SK-MEL-5 (cell line): Measurements from ENCODE around the gene CKS1B. TPM values are rescaled to one million over a fixed set of nuclear protein-coding genes. Genes with fewer than 3 reads are reported as not detected.
A peak's percentile ranks its signal among the peaks of the same experiment; 100 is the strongest.

Experiments used
- DNase-seq: peaks from one replicate; pipeline ENCODE4 v3.0.0-alpha.2; 2016; ENCODE audit warnings: low read depth, low spot score
- in situ Hi-C: cut with HindIII; loops from 2 replicates; pipeline ENCODE4 v1.10.0; 2016; ENCODE audit warnings: low sequenced_read_pairs, high pct_unique_total_duplicates, low pct_unique_long_range_greater_than_20kb
- polyA plus RNA-seq, 2 experiments: library from polyadenylated mRNA; depleted of rRNA; stranded (reverse); fragments of >200 nt; gene quantifications; 2 replicates each; pipeline ENCODE4 v1.2.3, GENCODE V29; 2015
- total RNA-seq: library from RNA; depleted of rRNA; stranded (reverse); fragments of >200 nt; shearing (Covaris generic); gene quantifications from 2 replicates; pipeline ENCODE4 v1.2.3, GENCODE V29; 2014; rRNA removed

CKS1B gene
- total RNA-seq = 122 and 157 TPM in 2 replicates
- polyA plus RNA-seq (2015; cell fraction: cytosol; rRNA removed) = 114 and 176 TPM in 2 replicates
- polyA plus RNA-seq (2015; cell fraction: nucleus; rRNA removed) = 45.6 and 61.6 TPM in 2 replicates

DNA sequence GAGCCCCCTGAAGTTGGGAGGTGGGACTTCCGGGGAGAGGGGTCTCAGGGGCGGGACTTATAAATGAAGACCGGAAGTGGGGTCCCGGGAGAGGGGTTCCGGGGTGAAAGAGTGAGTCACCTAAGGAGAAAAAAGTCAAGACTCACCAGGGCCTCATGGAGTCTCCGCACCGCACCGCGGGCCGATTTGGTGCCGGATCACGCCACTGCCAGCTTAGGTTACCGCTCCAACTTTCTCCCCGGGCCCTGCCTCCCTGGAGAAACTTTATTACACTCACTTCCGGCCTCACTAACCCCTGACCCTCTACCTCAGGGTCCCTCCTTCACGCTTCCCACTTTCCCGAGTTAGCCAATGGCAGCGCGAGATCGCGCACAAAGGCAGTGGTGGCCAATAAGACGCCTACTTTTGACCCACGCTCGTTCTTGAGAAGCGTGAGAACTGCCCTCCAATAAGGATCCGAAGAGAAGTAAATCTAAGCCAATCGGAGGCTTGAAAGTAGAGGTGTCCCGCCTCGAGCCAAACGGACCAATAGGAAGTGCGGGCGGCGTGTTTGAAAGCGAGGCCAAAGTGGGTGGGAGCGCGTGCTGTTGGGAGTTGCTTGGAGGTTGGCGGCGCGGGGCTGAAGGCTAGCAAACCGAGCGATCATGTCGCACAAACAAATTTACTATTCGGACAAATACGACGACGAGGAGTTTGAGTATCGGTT is at the start of gene CKS1B:
Gene CKS1B (plus strand): TSS at position 580 of the 706 bp plus-strand sequence. CDS start 65 bp downstream, at position 645.
- peak; percentile 100 for DNase-seq
- in situ Hi-C loops = no loop called here

DNA sequence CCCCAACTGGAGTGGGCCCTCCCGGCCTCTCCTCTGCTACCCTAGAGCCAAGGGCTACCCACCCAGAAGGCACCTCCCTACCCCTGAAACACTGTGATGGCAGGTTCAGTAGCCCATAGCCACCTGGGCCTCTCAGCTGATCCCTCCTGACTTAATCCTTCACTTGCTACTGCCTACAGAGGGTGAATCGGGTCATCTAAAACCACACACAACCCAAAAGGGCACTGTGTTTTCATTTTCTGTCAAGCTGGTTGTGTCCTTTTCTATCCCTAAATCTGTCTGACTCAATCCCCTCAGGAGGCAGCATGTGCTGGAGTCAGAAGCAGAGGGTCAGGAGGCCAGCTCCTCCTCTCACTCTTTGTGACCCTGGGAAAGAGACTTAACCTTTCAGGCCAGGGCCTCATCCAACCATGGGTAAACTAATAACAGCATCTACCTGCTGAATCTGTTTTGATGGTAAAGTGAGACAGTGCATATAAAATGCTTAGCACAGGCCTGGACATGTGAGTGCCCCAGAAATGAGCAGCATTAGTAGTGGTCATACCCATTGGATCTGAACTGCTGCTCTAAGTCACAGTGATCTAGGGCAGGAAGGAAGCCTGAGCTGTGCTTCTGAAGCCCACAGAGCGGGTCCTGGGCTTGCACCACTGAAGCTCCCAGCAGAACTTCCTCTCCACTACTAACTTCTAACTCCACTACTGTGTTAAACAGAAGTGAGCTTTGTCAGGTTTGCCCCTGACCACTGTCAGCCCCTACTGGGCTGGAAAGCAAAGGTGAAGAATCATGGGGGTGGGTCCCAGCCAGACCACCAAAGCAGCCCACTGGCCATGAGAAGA is 48.9 kb upstream of the CKS1B start:
- in situ Hi-C loops = no loop called here
- DNase-seq = no peak

DNA sequence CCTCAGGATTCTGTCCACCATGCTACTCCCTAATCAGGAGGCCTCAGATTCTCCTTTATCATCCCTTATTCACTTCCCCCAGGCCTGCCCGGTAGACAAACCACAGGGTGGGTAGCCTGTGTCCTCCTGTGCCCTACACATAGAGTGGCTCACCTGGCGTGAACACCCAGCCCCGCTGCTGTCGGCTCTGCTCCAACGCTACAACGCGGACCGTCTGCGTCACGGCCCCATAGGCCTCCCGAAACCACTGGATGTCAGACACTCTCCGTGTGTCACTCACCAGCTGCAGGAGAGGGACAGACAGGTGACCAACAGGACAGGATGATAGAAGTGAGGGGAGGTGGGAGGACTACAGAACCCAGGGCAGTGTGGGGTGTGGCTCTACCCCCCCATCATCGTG is 48.3 kb upstream of the CKS1B start:
- DNase-seq = no peak
- in situ Hi-C loops = no loop called here

DNA sequence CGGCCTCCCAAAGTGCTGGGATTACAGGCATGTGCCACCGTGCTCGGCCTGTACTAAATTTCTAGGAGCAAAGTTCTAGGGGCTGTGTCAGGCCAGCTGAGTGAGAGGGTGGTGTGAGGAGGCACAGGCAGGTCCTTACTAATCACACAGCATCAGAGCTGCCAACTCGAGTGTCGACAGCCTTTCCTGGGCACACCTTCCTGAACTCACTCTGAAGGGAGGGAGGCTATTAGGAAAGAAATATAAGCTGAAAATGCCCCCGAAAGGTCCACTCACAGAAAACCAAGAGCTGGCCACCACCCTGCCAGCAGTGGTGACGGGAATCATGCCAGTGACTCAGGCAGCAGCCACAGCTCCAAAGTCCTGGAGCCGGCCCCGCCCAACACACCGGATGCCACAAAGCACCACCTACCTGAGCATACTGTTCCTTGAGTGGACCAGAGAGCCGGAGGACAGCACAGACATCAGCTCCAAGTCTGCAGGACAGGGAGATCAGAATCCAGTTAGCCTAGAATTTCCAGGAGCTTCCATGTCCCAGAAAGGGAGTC is 42.5 kb upstream of the CKS1B start:
- in situ Hi-C loops = no loop called here

DNA sequence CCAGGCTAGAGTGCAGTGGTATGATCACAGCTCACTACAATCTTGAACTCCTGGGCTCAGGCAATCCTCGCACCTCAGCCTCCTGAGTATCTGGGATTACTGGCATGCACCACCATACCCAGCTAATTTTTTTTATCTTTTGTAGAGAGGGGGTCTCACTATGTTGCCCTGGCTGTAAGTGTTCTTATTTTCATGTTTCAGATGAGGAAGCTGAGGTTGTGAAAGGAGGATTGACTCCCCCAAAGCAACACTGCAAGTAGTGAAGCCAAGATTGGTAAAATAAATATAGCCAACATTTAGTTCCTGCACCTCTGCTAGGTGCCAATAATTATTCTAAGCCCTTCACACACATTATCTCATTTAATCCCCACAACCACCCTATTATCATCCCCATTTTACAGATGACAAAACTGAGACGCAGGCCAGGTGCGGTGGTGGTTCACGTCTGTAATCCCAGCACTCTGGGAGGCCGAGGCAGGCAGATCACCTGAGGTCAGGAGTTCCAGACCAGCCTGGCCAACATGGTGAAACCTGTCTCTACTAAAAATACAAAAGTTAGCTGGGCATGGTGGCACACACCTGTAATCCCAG is 40.0 kb upstream of the CKS1B start:
- no peak for DNase-seq
- in situ Hi-C loops = no loop called here

More for the DNA sequence above, 42.5 kb upstream of the CKS1B start:
- no peak for DNase-seq

DNA sequence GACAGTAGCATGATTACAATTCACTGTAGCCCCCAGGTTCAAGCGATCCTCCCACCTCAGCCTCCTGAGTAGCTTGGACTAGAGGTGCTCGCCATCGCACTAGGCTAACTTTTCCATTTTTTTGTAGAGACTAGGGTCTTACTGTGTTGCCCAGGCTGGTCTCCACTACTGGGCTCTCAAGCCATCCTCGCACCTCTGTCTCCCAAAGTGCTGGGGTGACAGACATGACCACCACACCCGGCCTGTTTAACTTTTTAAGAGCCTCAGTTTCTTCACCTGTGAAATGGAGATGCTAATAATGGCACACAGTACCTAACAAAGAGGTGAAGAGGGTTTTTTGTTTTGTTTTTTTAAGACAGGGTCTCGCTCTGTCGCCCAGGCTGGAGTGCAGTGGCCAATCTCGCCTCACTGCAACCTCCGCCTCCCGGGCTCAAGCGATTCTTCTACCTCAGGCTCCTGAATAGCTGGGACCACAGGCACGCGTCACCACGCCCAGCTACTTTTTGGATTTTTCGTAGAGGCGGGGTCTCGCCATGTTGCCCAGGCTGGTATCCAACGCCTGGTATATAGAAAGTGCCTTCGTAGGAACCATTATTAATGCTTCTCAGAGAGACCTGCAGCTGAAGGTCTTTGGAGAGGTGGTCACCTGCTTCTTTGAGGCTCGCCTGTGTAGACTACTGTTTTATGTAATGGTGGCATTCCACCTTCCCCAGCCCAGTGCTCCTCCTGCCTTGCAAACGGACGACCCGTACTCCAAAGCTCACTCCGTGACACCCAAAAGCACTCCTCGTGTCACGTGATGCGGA is 38.5 kb upstream of the CKS1B start:
- no peak for DNase-seq
- in situ Hi-C loops = no loop called here

DNA sequence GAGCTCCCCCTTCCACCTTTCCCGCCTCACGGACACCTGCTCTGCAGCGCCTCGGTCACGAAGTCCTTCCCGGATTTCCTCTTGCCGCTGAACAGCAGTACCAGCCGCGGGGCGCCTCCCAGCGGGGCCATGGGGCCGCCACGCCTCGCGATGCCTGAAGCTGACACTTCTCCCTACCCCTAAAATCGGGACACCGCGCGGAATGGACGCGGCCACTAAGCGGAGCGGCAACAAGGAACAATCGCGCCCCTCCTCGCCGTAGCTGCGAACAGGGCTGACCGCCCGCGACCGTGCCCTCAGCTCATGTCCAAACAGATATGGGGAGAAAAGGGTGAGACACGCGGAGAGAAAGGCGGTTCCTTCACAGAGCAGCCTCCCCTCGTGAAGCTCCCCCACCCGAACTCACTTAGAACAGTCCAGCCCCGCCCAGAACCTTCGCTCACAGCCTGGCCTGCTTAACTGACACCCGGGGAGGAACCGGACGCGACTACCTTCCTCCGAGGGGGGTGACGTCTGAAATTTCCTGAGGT is 37.9 kb upstream of the CKS1B start, which contains the start of gene PMVK:
Gene PMVK (minus strand): TSS at position 165 of the 530 bp plus-strand sequence. CDS start 34 bp downstream, at position 131.
- DNase-seq = peak; percentile 96
- in situ Hi-C loops = no loop called here

DNA sequence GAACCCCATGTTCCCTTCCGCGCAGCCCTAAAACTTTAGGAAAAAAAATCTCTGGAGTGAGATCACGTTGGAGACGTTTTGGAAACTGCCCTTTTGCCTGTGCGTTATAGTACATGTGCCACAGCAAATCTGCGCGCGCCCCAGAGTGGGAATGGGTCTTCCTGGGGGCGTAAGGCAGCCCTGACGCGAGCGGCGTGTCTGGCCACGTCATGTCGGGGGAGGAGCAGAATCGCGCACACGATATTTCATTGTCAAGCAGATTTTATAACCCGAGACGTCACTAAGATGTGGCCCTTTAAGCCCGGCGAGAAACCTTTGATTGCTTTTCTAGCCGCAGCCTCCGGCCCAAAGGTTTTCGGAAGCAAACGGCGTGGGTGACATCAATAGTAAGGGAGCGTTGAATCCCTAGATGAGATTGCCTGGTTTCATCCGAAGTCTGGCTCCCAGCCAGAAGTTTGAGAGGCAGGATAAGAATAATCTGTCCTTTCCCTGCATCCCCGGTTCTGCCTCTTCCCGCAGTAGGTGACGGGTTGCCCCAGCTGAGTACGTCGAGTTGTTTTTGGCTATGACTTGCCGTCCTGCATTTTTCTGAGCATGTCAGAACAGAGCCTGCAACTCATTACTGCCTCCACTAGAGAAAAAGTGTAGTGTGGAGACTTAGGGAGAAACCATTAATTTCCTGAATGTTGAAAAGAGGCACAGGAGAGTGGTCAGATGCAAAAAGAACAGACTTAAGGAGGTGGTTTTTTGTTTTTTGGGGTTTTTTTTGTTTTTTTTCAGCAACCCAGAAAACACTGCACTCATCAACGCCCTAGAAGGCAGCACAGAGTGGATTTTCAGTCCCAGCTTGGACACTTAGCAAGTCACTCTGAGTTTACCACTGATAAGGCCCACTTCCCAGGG is 37.1 kb upstream of the CKS1B start:
- peak; percentile 95 for DNase-seq
- in situ Hi-C loops = no loop called here

DNA sequence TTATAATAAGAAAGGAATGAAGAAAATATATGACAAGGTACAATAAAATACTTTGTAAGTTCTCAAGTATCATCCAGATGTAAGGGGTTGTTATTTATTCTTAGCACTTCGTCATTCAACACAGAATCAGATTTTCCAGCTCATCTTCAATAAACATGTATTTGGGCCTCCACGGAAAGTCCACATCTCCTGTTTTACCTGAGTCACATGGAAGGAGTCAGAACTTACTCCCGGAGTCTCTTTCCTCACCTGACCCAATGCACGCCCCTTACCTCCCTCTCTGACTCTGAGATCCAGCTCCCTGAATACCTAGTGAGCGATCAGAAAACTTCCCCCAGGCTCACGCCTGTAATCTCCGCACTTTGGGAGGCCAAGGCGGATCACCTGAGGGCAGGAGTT is 36.5 kb upstream of the CKS1B start:
- DNase-seq = no peak
- in situ Hi-C loops = no loop called here

DNA sequence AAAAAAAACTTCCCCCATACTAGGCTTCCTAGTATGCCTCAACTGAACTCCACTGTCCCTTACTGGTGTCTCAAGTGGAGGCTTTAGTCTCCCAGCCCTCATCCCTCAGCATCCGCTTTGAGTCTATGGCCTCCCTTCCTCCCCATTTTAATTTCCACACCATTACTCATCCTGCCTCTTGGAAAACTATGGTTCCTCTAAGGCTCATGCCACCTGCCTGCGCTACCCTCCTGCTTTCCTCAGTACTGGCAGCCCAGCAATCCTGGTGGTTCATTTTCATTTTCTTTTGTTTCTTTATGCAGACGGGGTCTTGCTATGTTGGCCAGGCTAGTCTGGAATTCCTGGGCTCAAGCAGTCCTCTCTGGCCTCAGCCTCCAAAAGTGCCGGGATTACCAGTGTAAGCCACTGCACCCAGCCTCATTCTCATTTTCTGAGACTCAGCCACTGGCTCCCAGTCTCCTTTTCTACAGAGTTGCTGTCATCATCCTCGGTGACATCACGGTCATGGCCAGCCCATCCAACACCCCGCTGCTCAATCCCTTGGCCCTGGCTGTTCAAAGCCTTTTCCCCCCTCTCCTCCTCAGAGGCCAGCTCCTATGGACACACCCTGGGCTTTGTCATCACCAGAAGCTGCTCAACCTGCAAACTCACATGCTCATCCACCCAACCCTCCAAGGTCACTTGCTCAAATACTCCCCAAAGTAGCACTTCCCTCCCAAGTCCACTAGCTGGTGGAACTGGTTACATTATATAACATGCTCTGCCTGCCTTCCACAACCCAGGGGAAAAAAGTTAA is 35.7 kb upstream of the CKS1B start:
- in situ Hi-C loops = no loop called here
- DNase-seq = no peak

DNA sequence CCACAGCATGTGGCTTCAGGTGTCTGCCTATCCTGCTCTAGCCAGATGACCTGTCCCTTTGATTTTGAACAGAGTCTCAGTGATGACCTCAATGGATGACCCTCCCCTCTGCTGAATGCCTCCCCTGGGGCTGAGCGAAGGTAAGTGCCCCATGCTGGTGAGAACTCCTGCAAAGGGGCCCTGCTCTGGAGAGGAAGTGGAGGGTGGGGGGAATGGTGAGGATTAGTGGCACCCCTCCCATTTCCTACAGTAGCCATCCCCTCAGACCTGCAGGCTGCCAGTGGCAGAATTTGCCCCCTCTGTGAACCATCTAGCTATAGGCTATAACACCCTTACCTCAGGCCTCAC is 34.3 kb upstream of the CKS1B start:
- no peak for DNase-seq
- in situ Hi-C loops = no loop called here

DNA sequence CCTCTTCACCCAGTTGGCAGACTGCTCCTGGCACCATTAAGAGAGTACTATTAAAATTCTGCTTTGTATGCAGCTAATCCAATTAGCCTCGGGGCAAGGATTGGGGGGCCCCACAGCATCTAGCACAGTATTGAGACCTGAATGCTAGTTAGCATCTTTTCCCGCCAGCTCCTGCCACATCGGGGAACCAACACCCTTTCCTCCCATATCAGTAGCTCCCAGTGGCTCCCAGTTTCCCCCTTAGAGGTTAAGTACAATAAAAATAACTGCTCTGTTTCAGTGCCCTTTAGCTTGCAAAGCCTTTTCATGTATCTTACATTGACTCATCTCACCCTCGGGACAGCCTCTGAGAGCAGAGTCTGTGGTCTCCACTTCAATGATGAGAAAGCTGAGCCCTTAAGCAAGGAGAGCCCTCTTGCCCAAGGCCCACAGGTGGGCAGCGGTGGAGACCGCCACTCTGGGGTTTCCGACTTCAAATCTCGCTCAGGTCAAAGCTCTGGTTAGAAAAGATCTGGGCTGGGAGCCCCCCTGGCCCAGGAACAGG is 33.8 kb upstream of the CKS1B start:
- in situ Hi-C loops = no loop called here
- peak; percentile 71 for DNase-seq

DNA sequence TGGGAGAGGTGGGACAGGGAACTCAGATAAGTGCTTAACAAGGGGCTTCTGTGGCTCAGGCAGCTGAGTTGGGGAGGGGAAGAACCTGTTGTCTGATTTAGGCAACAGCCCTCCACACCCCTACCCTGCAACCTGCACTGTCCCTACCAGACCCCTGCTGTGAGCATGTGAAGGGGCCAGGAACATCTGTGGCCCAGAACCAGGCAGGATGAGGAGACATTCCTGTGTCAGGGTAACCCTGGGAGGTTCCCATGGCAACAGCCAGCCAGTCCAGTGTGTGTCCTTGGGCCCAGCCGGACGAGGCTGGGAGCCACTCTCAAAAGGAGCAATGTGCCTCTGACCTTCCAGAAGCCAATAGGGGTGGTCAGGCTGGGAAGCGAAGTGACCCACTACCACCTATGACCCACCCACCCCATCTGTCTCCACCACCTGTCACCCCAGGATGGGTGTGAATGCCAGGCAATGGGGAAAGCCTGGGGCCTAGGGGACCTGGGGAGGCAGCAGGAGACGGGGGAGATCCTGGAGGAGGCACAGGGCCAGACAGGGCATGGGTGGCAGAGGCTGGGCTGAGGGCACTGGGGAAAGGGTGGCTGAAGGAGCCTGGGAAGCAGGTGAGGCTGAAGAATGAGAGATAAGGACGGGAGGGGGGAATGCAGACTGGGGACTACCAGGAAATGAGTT is 33.0 kb upstream of the CKS1B start:
- in situ Hi-C loops = no loop called here
- DNase-seq = no peak

DNA sequence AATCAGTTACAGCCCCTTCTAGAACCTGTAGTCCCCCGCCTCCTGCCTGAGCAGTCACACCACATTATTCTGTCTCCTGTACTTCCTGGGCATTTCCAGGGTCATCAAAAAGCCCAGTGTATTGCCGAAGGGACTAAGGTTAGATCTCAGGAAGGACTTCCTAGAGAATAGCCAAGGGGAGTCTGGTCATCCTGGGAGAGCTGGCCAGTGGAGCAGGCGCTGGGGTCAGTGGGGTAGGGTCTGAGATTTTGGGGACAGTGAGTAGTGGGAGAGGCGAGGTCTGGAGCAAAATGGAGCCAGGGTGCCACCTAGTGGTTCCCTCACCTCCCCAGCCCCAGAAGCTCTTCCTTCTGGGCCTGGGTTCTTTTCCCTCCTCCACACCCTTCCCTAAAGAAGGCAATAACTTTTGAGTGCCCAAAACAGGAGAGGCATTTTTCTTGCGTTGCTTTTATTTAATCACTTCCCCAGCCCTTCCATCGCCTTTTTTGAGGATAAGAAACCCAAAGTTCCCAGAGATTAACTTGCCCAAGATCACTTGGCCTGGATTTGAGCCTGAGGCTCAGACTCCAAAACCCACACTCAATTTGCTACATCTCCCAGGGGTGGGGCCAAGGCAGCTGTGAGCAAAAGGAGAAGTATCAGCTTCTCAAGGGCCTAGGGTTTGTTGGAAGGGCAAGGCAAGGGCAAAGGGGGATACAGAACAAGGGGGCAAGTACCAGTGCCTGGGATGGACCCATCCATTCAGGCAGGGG is 30.7 kb upstream of the CKS1B start:
- in situ Hi-C loops = no loop called here
- peak; percentile 59 for DNase-seq
